ENCODE results near the gene LRP8. TPM values are rescaled to one million over a fixed set of nuclear protein-coding genes. Genes with fewer than 3 reads are reported as not detected.
"Not testable (repeated sequence)": the region's sequence is repeated elsewhere in the genome, so short reads cannot be mapped to it uniquely, and the experiment has no call there.

LRP8 gene
- total and polyA plus RNA-seq, 10 donors: 1.7 to 14.4 (median 5.5) TPM

GRCh38 chr1:53286955-53287354 is 40.9 kb downstream of the LRP8 start:
- Histone ChIP-seq H3K4me1 (peaks cover 0 to 4% (median 0%) of the 10 kb centered on the region in 6 donors), H3K4me3 (no peak overlapping the region), H3K27me3 (replicated peaks in 1 of 7) (no peaks in the 10 kb centered on the region), H3K9me3 (no peaks in the 10 kb centered on the region), H3K36me3 (peaks cover 0 to 39% (median 3%) of the 10 kb centered on the region in 6 donors), H3K27ac (no peak overlapping the region)
- intact Hi-C loops (cut with DNase I; ENCODE audit: low total_unique reads): no loop called here
- TF ChIP-seq POLR2AphosphoS5 (IDR thresholded peaks at IDR 0.05): no peak
- TF ChIP-seq CTCF (IDR thresholded peaks at IDR 0.05 in 8 of 11, conservative IDR thresholded peaks at IDR 0.05 in 3 of 11): no peak
- TF ChIP-seq POLR2A (IDR thresholded peaks at IDR 0.05): no peak
- 63 to 81% (median 77%) methylated on average over 4 of the region's 4 CpGs for WGBS, 5 donors
- DNase-seq: no peak

GRCh38 chr1:53285969-53286760 is 41.7 kb downstream of the LRP8 start:
- peaks cover 0 to 4% (median 0%) of the 10 kb centered on the region in 6 donors for H3K4me1 ChIP-seq
- peaks cover 0 to 43% (median 3%) of the 10 kb centered on the region in 6 donors for H3K36me3 ChIP-seq
- no peak for TF ChIP-seq CTCF (IDR thresholded peaks at IDR 0.05 in 8 of 11, conservative IDR thresholded peaks at IDR 0.05 in 3 of 11)
- TF ChIP-seq POLR2A (IDR thresholded peaks at IDR 0.05): no peak
- H3K9me3 ChIP-seq: no peaks in the 10 kb centered on the region
- H3K4me3 ChIP-seq: no peak overlapping the region
- intact Hi-C loops (cut with DNase I; ENCODE audit: low total_unique reads): no loop called here
- 58 to 67% (median 62%) methylated on average over 8 of the region's 8 CpGs for WGBS, 5 donors
- H3K27ac ChIP-seq: no peak overlapping the region
- H3K27me3 ChIP-seq (replicated peaks in 1 of 7): no peaks in the 10 kb centered on the region
- no peak for DNase-seq

GRCh38 chr1:53285546-53285945 is 42.3 kb downstream of the LRP8 start:
- intact Hi-C loops (cut with DNase I; ENCODE audit: low total_unique reads): no loop called here
- Histone ChIP-seq H3K27ac (no peak overlapping the region), H3K9me3 (no peaks in the 10 kb centered on the region), H3K27me3 (replicated peaks in 1 of 7) (no peaks in the 10 kb centered on the region), H3K4me1 (peaks cover 0 to 4% (median 0%) of the 10 kb centered on the region in 6 donors), H3K36me3 (peaks cover 0 to 44% (median 3%) of the 10 kb centered on the region in 6 donors), H3K4me3 (no peak overlapping the region)
- TF ChIP-seq CTCF (IDR thresholded peaks at IDR 0.05 in 8 of 11, conservative IDR thresholded peaks at IDR 0.05 in 3 of 11): no peak
- TF ChIP-seq POLR2A (IDR thresholded peaks at IDR 0.05): no peak
- no peak for TF ChIP-seq POLR2AphosphoS5 (IDR thresholded peaks at IDR 0.05)
- no peak for DNase-seq
- WGBS, 5 donors: 77 to 95% (median 82%) methylated on average over 5 of the region's 5 CpGs

GRCh38 chr1:53284224-53285020 is 43.4 kb downstream of the LRP8 start:
- Histone ChIP-seq H3K4me1 (peaks cover 0 to 4% (median 0%) of the 10 kb centered on the region in 6 donors), H3K27ac (no peak overlapping the region), H3K27me3 (replicated peaks in 1 of 7) (no peaks in the 10 kb centered on the region), H3K4me3 (no peak overlapping the region), H3K9me3 (no peaks in the 10 kb centered on the region), H3K36me3 (peaks cover 0 to 51% (median 3%) of the 10 kb centered on the region in 6 donors)
- WGBS, 5 donors: 96 to 97% (median 96%) methylated on average over 8 of the region's 8 CpGs
- no peak for DNase-seq
- intact Hi-C loops (cut with DNase I; ENCODE audit: low total_unique reads): no loop called here
- TF ChIP-seq POLR2A (IDR thresholded peaks at IDR 0.05): no peak
- no peak for TF ChIP-seq POLR2AphosphoS5 (IDR thresholded peaks at IDR 0.05)
- no peak for TF ChIP-seq CTCF (IDR thresholded peaks at IDR 0.05 in 8 of 11, conservative IDR thresholded peaks at IDR 0.05 in 3 of 11)

- H3K27ac ChIP-seq; H3K4me3 ChIP-seq; H3K9me3 ChIP-seq; intact Hi-C loops (cut with DNase I; ENCODE audit: low total_unique reads); H3K27me3 ChIP-seq (replicated peaks in 1 of 7); DNase-seq; H3K4me1 ChIP-seq: not testable (repeated sequence)
- peaks cover 0 to 38% (median 0%) of the 10 kb centered on the region in 6 donors for H3K36me3 ChIP-seq
- 84 to 95% (median 91%) methylated on average over 12 of the region's 12 CpGs for WGBS, 5 donors
These were observed 44.7 kb downstream of the LRP8 start for GRCh38 chr1:53283156-53283555.

Data from spleen (tissue), 11 donors.